HG03139 (cell line): ENCODE results near the gene OR6S1.
"Not testable (repeated sequence)": the region's sequence is repeated elsewhere in the genome, so short reads cannot be mapped to it uniquely, and the experiment has no call there.

Experiments used
- ATAC-seq: cut with Tn5 transposase; IDR thresholded peaks from one replicate; pipeline ENCODE4 v1.9.1; 2021; ENCODE audit not compliant: unreplicated experiment

OR6S1 gene

DNA sequence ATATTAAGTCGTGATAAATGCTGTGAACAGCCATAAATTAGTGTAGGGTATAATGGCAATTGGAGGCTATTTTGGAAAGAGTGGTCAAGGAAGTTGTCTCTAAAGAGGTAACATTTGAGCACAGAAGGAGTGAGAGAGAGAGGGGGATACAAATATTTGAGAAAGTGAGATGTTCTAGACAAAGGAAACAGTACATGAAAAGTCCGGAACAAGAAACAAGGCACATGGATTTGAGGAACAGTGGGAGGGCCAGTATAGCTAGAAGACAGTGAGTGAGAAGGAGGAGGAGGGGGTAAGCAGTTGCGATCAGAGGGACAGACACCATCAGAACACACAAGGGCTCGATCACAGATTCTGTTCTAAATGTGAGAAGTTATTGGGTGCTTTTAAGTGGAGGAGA lies 30.2 kb downstream of the OR6S1 start:
- ATAC-seq, result no peak

GRCh38 chr14:20610002-20610765 lies 31.3 kb downstream of the OR6S1 start:
- no peak for ATAC-seq

- ATAC-seq, result no peak
These were observed 32.1 kb downstream of the OR6S1 start for GRCh38 chr14:20609215-20610001.

DNA sequence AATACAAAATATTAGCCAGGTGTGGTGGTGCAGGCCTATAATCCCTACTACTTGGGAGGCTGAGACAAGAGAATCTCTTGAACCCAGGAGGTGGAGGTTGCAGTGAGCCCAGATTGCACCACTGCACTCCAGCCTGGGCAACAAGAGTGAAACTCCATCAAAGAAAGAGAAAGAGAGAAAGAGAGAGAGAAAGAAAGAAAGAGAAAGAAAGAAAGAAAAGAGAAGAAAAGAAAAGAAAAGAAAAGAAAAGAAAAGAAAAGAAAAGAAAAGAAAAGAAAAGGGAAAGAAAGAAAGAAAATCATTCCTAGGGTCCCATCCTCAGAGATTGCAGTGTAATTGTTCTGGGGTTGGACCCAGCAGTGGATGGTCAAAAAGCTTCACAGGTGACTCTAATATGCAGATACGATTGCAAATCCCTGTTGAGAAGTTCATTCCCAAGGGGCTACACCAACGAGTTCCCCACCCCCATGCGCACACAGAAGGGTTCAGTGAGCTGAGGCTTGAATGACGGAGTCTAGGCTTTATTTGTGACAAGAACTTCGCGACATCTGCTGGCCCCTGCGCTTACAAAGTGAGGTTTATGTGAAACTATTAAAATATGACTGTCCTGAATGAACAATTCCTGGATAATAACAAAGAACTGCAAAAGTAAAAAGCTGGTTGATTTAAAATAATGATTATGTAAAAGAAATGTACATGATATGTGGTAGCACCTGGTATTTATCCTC lies 32.9 kb downstream of the OR6S1 start:
- no peak for ATAC-seq

- no peak for ATAC-seq
These were observed 33.9 kb downstream of the OR6S1 start for GRCh38 chr14:20607617-20608016.

- no peak for ATAC-seq
These were observed 34.6 kb downstream of the OR6S1 start for GRCh38 chr14:20606902-20607242.

DNA sequence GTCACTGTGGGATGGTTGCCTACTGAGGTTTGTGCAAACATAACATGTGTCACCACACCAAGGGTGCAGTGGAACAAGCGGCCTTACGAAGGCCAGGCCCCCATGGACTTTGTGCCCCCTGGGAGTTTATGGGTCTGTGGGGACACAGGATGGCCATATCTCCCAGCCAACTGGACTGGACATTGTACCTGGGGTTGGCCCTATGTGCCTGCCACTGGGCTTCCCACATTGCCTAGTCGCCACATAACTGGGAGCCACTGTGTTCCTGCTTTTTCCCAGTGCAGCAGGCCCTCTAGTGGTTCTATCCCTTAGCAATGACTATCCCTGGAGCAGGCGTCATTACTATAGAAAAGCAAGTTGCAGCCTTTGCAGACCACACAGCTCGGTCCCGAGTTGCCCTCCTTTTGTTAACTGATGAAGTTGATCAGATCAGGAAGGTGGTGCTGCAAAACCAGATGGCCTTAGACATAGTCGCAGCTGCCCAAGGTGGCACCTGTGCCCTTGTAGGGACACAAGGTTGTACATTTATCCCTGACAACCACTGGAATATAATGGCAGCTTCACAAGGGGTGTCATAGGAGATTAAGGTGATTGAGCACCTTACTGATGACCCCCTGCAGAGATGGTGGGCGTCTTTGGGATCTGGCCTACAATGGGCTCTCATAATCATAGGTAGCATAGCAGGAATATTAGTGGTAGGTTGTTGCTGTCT lies 35.1 kb downstream of the OR6S1 start:
- no peak for ATAC-seq

DNA sequence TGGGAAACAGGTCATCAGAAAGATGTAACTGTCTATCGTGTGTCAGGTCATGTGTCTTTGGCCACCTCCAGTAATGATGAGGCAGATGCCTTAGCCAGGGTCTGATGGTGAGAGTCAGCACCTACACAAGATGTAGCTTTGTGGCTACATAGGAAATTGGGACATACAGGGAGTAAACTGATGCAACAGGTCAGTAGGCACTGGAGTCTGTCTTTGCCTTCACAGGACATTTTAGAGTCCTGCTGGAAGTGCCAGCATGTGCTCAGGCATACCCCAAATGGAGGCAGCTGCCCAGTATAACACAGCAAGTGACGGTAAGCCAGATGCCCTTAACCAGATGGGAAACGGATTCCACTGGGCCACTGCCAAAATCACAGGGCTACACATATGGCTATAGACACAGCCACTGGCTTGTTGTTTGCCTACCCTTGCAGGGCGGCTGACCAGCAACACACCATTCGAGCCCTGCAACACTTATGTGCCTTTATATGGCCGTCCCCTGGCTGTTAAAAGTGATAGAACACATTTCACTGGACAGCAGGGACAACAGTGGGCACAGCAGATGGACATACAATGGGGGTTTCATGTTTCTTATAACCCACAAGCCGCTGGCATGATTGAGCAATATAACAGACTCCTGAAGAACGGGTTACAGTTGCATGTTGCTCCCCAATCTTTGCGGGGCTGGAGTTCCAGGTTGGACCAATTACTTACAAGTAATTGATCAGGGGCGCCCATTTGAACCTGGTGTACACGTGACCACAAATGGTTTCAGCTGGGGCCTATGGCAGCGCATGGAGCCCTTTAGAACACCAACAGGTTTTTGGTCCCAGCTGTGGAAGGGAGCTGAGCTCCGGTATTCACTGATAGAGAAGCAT lies 37.4 kb downstream of the OR6S1 start:
- no peak for ATAC-seq

DNA sequence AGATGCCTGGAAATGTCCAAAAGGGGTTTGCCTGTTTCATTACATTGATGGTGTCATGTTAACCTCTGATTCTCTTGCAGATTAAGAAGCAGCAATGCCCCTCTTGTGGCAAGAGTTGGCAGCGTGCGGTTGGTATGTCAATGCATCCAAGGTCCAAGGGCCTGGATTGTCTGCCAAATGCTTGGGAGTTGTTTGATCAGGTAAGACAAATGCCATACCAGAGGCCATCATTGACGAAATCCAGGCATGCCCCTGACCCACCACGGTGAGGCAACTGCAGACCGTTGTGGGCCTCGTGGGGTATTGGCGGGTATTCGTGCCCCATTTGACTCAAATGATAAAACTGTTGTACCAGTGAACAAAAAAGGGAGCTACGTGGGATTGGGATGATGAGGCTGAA lies 38.9 kb downstream of the OR6S1 start:
- no peak for ATAC-seq

- no peak for ATAC-seq
These were observed 40.0 kb downstream of the OR6S1 start for GRCh38 chr14:20601522-20601921.

- no peak for ATAC-seq
These were observed 44.4 kb downstream of the OR6S1 start for GRCh38 chr14:20597108-20597507.

DNA sequence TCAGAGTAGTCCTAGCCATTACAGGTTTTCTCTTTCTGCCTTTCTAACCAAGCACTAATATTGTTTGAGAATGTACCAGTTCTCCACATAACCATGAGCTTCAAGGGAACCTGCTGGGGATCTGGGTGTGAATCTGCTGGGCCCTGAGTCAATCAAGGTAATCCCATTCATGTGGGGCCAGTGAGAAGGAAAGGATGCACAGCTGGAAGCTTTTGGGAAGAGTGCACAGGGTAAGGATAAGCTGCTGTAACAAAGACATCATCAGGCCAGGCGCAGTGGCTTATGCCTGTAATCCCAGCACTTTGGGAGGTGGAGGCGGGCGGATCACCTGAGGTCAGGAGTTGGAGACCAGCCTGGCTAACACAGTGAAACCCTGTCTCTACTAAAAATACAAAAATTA lies 45.8 kb downstream of the OR6S1 start:
- ATAC-seq, result not testable (repeated sequence)

- ATAC-seq, result no peak
These were observed 48.9 kb downstream of the OR6S1 start for GRCh38 chr14:20592574-20592973.

- ATAC-seq, result no peak
These were observed 50.3 kb downstream of the OR6S1 start, which contains the start of gene RNASE12 for GRCh38 chr14:20591235-20591634. Gene RNASE12, minus strand, starts transcription at chr14:20591376. Its CDS starts 653 bp downstream, at chr14:20590723.
